ENCODE measurements around the gene MEGF10.

DNA sequence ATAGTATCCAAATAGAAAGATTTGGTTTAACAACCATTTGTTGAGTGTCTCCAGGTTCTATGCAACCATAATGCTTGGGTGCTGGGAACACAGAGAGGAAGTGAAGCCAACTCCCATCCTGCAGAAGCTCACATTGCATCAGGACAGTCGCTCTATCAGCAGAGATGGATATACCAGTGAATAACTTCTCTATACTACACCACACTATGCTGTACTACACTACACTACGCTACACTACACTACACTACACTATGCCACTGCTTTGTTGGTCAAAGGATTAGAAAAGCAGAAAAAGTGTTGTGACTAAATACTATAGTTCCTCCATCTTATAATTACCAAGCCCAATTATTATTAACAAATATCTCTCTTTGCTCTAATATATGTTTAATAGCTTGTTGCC, 137.7 kb downstream of the MEGF10 start:
- TF ChIP-seq POLR2AphosphoS5 (IDR thresholded peaks at IDR 0.05) = no peak
- TF ChIP-seq, protein P1, sequence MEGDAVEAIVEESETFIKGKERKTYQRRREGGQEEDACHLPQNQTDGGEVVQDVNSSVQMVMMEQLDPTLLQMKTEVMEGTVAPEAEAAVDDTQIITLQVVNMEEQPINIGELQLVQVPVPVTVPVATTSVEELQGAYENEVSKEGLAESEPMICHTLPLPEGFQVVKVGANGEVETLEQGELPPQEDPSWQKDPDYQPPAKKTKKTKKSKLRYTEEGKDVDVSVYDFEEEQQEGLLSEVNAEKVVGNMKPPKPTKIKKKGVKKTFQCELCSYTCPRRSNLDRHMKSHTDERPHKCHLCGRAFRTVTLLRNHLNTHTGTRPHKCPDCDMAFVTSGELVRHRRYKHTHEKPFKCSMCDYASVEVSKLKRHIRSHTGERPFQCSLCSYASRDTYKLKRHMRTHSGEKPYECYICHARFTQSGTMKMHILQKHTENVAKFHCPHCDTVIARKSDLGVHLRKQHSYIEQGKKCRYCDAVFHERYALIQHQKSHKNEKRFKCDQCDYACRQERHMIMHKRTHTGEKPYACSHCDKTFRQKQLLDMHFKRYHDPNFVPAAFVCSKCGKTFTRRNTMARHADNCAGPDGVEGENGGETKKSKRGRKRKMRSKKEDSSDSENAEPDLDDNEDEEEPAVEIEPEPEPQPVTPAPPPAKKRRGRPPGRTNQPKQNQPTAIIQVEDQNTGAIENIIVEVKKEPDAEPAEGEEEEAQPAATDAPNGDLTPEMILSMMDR (IDR thresholded peaks at IDR 0.05) = no peak
